ENCODE data around the gene GAB3.

The GAB3 gene

GRCh38 chrX:154775419-154776349 lies 24.8 kb upstream of the GAB3 start:
- TF ChIP-seq GATA3 (IDR thresholded peaks at IDR 0.05; ENCODE audit: low read depth, low read length), result no peak
- TF ChIP-seq GATA2 (IDR thresholded peaks at IDR 0.05; ENCODE audit: low read depth, low read length), result no peak

DNA sequence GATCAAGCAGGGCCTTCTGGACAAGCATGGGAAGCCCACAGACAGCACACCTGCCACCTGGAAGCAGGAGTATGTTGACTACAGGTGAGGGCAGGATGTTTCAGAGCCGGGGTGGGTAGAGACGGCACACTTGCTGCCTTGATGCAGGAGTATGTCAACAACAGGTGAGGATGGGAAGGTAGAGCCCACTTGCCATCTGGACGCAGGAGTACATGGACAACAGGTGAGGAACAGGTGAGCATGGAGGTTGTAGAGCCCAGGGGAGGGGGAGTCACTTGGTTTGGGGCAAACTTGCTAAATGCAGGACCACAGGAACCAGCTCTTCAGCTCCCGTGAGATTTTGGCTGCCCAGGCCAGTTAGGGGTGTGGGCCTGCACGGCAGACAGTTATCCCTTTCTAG lies 23.7 kb upstream of the GAB3 start:
- TF ChIP-seq GATA3 (IDR thresholded peaks at IDR 0.05; ENCODE audit: low read depth, low read length), result no peak

- TF ChIP-seq GATA2 (IDR thresholded peaks at IDR 0.05; ENCODE audit: low read depth, low read length) (no peak), GATA3 (IDR thresholded peaks at IDR 0.05; ENCODE audit: low read depth, low read length) (no peak)
These were observed 11.8 kb upstream of the GAB3 start, which contains the start of gene DKC1 for GRCh38 chrX:154762537-154763296. Gene DKC1, plus strand, starts transcription at chrX:154762864. Its CDS starts 102 bp downstream, at chrX:154762966.

DNA sequence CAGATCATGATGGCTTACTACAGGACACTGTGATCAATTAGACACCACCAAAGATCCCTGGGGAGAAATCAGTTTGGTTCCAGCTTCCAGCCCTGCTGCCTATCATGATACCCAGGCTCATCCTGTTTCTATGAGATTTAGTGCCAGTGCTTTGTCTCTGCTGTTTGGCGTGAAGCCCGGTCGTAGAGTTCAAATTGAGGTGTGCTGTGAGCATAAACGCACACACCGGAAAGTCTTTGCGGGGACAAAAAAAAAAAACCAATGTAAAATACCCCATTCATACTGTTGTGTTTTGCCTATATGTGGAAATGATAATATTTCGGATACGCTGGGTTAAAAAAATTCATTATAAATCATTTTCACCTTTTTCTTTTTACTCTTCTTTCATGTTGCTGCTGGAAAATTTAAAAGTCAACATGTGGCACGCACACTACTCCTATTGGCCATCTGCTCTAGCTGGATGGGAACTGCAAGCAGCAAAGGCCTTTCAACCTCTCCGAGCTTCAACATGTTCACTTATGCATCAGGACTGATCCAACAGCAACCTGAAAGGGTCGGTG lies 11.2 kb upstream of the GAB3 start:
- TF ChIP-seq GATA3 (IDR thresholded peaks at IDR 0.05; ENCODE audit: low read depth, low read length) (no peak), GATA2 (IDR thresholded peaks at IDR 0.05; ENCODE audit: low read depth, low read length) (no peak)

GRCh38 chrX:154758696-154759095 lies 7.8 kb upstream of the GAB3 start:
- TF ChIP-seq GATA2 (IDR thresholded peaks at IDR 0.05; ENCODE audit: low read depth, low read length) (no peak), GATA3 (IDR thresholded peaks at IDR 0.05; ENCODE audit: low read depth, low read length) (no peak)

DNA sequence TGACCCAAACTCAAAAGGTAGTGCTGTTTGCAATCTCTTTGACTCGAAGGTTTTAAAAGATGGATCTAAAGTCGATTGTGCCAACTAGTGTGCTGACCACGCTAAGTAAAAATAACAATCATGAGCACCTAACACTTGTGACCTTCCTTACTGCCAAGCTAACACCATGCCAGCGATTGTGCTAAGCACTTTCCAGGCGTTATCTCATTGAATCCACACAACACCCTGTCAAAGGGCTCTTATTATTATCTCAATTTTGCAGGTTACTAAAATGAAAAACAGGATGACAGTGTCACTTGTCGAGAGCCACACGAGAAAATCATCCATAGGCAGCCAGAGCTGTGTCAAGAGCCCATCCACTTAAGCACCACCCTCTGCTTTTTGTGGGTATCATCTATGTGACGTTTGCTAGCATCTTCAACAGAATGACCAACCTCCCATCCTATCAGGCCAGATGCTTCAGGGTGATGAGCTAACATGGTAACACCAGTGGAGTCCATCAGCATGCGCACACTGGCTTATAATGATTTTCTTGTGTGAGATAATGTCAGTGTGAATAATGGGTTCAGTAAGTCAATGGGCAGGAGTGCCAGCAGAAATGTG lies 893 bp upstream of the GAB3 start:
- no peak for TF ChIP-seq GATA3 (IDR thresholded peaks at IDR 0.05; ENCODE audit: low read depth, low read length)
- no peak for TF ChIP-seq GATA2 (IDR thresholded peaks at IDR 0.05; ENCODE audit: low read depth, low read length)

- TF ChIP-seq GATA2 (IDR thresholded peaks at IDR 0.05; ENCODE audit: low read depth, low read length) (no peak), GATA3 (IDR thresholded peaks at IDR 0.05; ENCODE audit: low read depth, low read length) (no peak)
These were observed 359 bp upstream of the GAB3 start for GRCh38 chrX:154751203-154751668.

- no peak for TF ChIP-seq GATA3 (IDR thresholded peaks at IDR 0.05; ENCODE audit: low read depth, low read length)
- TF ChIP-seq GATA2 (IDR thresholded peaks at IDR 0.05; ENCODE audit: low read depth, low read length), result no peak
These were observed 1.0 kb downstream of the GAB3 start for GRCh38 chrX:154749856-154750255.

DNA sequence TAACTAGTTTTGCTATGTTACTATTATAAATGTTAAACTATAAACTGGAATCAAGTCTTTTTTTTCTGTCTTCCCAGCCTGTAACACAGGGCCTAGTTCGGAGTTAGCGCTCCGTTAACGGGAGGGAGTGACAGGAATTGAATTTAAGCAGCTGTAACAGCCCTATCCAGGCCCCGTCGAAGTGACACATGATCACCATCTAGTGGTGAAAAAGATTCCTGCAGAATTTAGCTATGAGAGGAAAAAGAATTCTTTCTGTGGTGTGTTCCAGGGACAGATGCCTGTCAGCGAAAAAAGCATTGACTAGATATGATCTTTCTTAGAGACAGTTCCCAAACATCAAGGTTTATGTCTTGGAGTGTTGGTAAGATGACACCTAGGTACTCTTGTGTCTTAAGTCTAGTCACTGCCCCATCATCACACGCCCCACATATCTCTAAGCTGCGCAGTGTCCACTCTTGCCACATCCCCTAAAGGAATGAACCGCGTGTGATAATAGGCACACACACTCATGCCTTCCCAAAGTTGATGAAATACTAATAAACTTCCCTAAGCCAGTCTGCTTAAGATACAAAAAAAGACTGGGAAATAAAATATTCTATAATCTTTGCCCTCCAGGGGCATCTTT lies 2.1 kb downstream of the GAB3 start:
- TF ChIP-seq GATA2 (IDR thresholded peaks at IDR 0.05; ENCODE audit: low read depth, low read length) (no peak), GATA3 (IDR thresholded peaks at IDR 0.05; ENCODE audit: low read depth, low read length) (no peak)

- TF ChIP-seq GATA2 (IDR thresholded peaks at IDR 0.05; ENCODE audit: low read depth, low read length) (no peak), GATA3 (IDR thresholded peaks at IDR 0.05; ENCODE audit: low read depth, low read length) (no peak)
These were observed 8.3 kb downstream of the GAB3 start for GRCh38 chrX:154742613-154743012.

- TF ChIP-seq GATA3 (IDR thresholded peaks at IDR 0.05; ENCODE audit: low read depth, low read length), result no peak
- TF ChIP-seq GATA2 (IDR thresholded peaks at IDR 0.05; ENCODE audit: low read depth, low read length), result no peak
These were observed 10.9 kb downstream of the GAB3 start for GRCh38 chrX:154739952-154740465.

DNA sequence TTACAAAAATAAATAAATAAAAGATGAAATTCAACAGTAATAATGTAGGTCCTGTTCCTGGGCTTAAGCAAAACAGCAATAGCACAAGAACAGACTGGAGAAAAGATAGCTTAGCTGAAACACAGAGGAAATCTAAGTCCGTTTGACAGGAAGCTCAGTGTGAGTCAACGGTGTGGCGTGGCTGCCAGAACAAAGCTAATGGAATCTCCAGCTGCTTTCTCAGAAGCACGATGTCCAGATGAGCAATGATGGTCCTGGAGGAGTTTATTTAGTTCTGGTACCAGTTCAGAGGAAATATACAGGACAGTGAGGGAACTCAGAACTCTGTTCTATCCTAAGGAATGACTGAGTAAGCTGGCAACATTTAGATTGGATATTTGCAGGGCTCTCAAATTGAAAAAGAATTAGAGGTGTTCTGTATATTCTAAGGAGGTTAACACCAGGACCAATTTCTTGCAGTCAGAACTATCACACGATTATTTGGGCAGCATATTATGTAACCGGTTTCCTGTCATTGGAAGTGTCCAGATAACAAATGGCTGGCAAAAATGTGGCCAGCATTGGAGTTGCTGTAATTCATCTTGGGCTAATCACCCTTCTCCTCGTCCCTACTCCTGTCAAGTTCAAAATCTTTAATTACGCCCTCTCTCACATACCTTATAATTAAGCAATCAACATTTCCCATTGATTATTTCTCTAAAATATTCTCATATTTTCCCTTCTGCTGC lies 12.7 kb downstream of the GAB3 start:
- TF ChIP-seq GATA2 (IDR thresholded peaks at IDR 0.05; ENCODE audit: low read depth, low read length), result no peak
- no peak for TF ChIP-seq GATA3 (IDR thresholded peaks at IDR 0.05; ENCODE audit: low read depth, low read length)

- TF ChIP-seq GATA2 (IDR thresholded peaks at IDR 0.05; ENCODE audit: low read depth, low read length), result no peak
- no peak for TF ChIP-seq GATA3 (IDR thresholded peaks at IDR 0.05; ENCODE audit: low read depth, low read length)
These were observed 13.7 kb downstream of the GAB3 start for GRCh38 chrX:154737136-154737535.

All from SH-SY5Y (cell line).